GM12892 (cell line): ENCODE results near the gene ME3.

Source experiments
- DNase-seq: peaks from one replicate; pipeline ENCODE4 v3.0.0; 2011; ENCODE audit not compliant: insufficient read length
- FAIRE-seq: peaks from 2 replicates; lab custom pipeline; 2011; peaks lifted over from hg19 to GRCh38; lab: Jason Lieb, UNC
- POLR2A ChIP-seq: IDR thresholded peaks from 2 replicates; pipeline ENCODE4 v1.6.1; 2011; ENCODE audit warnings: low read depth, low read length, control low read depth
- POLR2AphosphoS5 ChIP-seq: IDR thresholded peaks from 2 replicates; pipeline ENCODE4 v1.6.1; 2011; ENCODE audit warnings: low read depth, low read length, control low read depth
- TAF1 ChIP-seq: IDR thresholded peaks from 2 replicates; pipeline ENCODE4 v1.6.1; 2011; ENCODE audit warnings: low read depth, mild to moderate bottlenecking, control low read depth, low read length, borderline replicate concordance

The ME3 gene

GRCh38 chr11:86577644-86578636 lies 94.5 kb downstream of the ME3 start:
- FAIRE-seq (peak; percentile 61), DNase-seq (no peak)
- TF ChIP-seq POLR2A: no peak
- no peak for TF ChIP-seq TAF1
- no peak for TF ChIP-seq POLR2AphosphoS5

- DNase-seq: no peak
- no peak for TF ChIP-seq POLR2AphosphoS5
- no peak for TF ChIP-seq TAF1
- TF ChIP-seq POLR2A: no peak
- FAIRE-seq: no peak
These were observed 95.3 kb downstream of the ME3 start for GRCh38 chr11:86576946-86577624.

- TF ChIP-seq POLR2AphosphoS5 (no peak), TAF1 (no peak), POLR2A (no peak)
- FAIRE-seq: no peak
- no peak for DNase-seq
These were observed 96.5 kb downstream of the ME3 start for GRCh38 chr11:86575927-86576326.

- no peak for TF ChIP-seq POLR2AphosphoS5
- TF ChIP-seq POLR2A: no peak
- TF ChIP-seq TAF1: no peak
- FAIRE-seq (no peak), DNase-seq (no peak)
These were observed 97.1 kb downstream of the ME3 start for GRCh38 chr11:86575208-86575855.

- FAIRE-seq (no peak), DNase-seq (no peak)
- TF ChIP-seq TAF1: no peak
- TF ChIP-seq POLR2A: no peak
These were observed 97.8 kb downstream of the ME3 start for GRCh38 chr11:86574493-86575207.

- DNase-seq (no peak), FAIRE-seq (no peak)
These were observed 101.0 kb downstream of the ME3 start for GRCh38 chr11:86571273-86571948.

GRCh38 chr11:86570451-86570850 lies 102.0 kb downstream of the ME3 start:
- TF ChIP-seq TAF1: no peak
- no peak for TF ChIP-seq POLR2AphosphoS5
- TF ChIP-seq POLR2A: no peak
- DNase-seq (no peak), FAIRE-seq (no peak)

More at GRCh38 chr11:86571273-86571948, 101.0 kb downstream of the ME3 start:
- no peak for TF ChIP-seq TAF1
- TF ChIP-seq POLR2A: no peak
- TF ChIP-seq POLR2AphosphoS5: no peak

- no peak for DNase-seq
- FAIRE-seq: no peak
- no peak for TF ChIP-seq TAF1
- no peak for TF ChIP-seq POLR2AphosphoS5
- TF ChIP-seq POLR2A: no peak
These were observed 102.4 kb downstream of the ME3 start for GRCh38 chr11:86570020-86570419.

GRCh38 chr11:86569109-86569508 lies 103.3 kb downstream of the ME3 start:
- no peak for DNase-seq
- peak; percentile 57 for FAIRE-seq
- no peak for TF ChIP-seq POLR2AphosphoS5
- no peak for TF ChIP-seq TAF1
- TF ChIP-seq POLR2A: no peak

- DNase-seq (no peak), FAIRE-seq (no peak)
- TF ChIP-seq TAF1: no peak
- TF ChIP-seq POLR2AphosphoS5: no peak
- no peak for TF ChIP-seq POLR2A
These were observed 106.6 kb downstream of the ME3 start for GRCh38 chr11:86565801-86566312.
